ENCODE measurements around the gene LDLRAD4.

LDLRAD4 gene

GRCh38 chr18:13403786-13404549, 185.4 kb downstream of the LDLRAD4 start:
- no peak for DNase-seq (ENCODE audit: low read depth in 3 of 3)

- no peak for DNase-seq (ENCODE audit: low read depth in 3 of 3)
These were observed 186.9 kb downstream of the LDLRAD4 start for GRCh38 chr18:13405305-13406038.

GRCh38 chr18:13406049-13406615, 187.6 kb downstream of the LDLRAD4 start:
- no peak for DNase-seq (ENCODE audit: low read depth in 3 of 3)

GRCh38 chr18:13406736-13407135, 188.2 kb downstream of the LDLRAD4 start:
- DNase-seq (ENCODE audit: low read depth in 3 of 3), result no peak

- DNase-seq (ENCODE audit: low read depth in 3 of 3), result no peak
These were observed 188.9 kb downstream of the LDLRAD4 start for GRCh38 chr18:13407484-13407883.

- no peak for DNase-seq (ENCODE audit: low read depth in 3 of 3)
These were observed 190.5 kb downstream of the LDLRAD4 start for GRCh38 chr18:13409026-13409425.

- no peak for DNase-seq (ENCODE audit: low read depth in 3 of 3)
These were observed 191.4 kb downstream of the LDLRAD4 start for GRCh38 chr18:13409997-13410396.

- no peak for DNase-seq (ENCODE audit: low read depth in 3 of 3)
These were observed 191.9 kb downstream of the LDLRAD4 start for GRCh38 chr18:13410471-13410870.

GRCh38 chr18:13412017-13412416, 193.5 kb downstream of the LDLRAD4 start:
- no peak for DNase-seq (ENCODE audit: low read depth in 3 of 3)

GRCh38 chr18:13412901-13413300, 194.3 kb downstream of the LDLRAD4 start:
- no peak for DNase-seq (ENCODE audit: low read depth in 3 of 3)

GRCh38 chr18:13414102-13414501, 195.5 kb downstream of the LDLRAD4 start:
- no peak for DNase-seq (ENCODE audit: low read depth in 3 of 3)

- DNase-seq (ENCODE audit: low read depth in 3 of 3), result no peak
These were observed 196.0 kb downstream of the LDLRAD4 start for GRCh38 chr18:13414521-13414920.

- DNase-seq (ENCODE audit: low read depth in 3 of 3), result no peak
These were observed 197.2 kb downstream of the LDLRAD4 start for GRCh38 chr18:13415736-13416135.

GRCh38 chr18:13416208-13416607, 197.6 kb downstream of the LDLRAD4 start:
- DNase-seq (ENCODE audit: low read depth in 3 of 3), result no peak

- no peak for DNase-seq (ENCODE audit: low read depth in 3 of 3)
These were observed 198.3 kb downstream of the LDLRAD4 start for GRCh38 chr18:13416848-13417247.

GRCh38 chr18:13418013-13418710, 199.6 kb downstream of the LDLRAD4 start:
- no peak for DNase-seq (ENCODE audit: low read depth in 3 of 3)

GRCh38 chr18:13420969-13421686, 202.6 kb downstream of the LDLRAD4 start:
- DNase-seq (ENCODE audit: low read depth in 3 of 3), result no peak

- DNase-seq (ENCODE audit: low read depth in 3 of 3), result no peak
These were observed 204.1 kb downstream of the LDLRAD4 start for GRCh38 chr18:13422541-13423147.

GRCh38 chr18:13423352-13423751, 204.8 kb downstream of the LDLRAD4 start:
- no peak for DNase-seq (ENCODE audit: low read depth in 3 of 3)

- DNase-seq (ENCODE audit: low read depth in 3 of 3), result no peak
These were observed 205.8 kb downstream of the LDLRAD4 start for GRCh38 chr18:13424363-13424762.
